ENCODE data around the gene NEDD9. TPM values are rescaled to one million over a fixed set of nuclear protein-coding genes. Genes with fewer than 3 reads are reported as not detected.

NEDD9 gene
- polyA plus RNA-seq, 1 donor: 12.9 TPM

DNA sequence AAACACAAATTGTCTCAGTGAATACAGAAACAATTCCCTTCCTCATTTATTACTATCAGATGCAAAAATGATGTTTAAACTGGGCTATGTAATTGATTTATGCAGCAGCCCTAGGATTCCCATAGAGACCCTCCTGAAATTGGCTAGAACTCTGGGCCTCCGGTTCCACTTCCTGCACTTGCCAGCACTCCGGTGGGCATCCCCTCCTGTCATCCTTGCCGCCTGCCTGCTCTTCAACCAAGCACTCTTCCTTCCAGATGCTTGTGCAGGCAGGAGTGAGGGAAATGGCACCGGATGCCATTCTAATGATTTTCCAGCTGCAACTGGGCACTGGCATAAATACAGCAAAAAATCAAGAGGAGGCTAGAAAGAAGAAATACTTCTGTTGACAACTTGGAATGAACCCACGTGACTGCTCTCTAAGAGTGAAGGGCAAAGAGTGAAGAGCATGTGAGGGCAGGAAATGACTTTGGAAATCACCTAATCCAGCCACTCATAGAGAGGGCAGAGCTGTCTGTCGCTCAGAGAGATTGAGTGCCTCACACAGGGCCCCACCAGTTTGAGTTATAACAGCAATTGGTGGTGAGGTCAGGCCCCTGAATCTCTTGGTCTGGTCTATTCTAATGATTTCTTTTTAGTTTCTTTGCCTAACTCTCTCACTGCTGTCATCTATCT is 3.7 kb upstream of the NEDD9 start:
- peak overlapping the region; percentile 64 for H3K27ac ChIP-seq (ENCODE audit: low read length)
- peaks cover 22% of the 10 kb centered on the region for H3K4me1 ChIP-seq (ENCODE audit: control insufficient read depth, insufficient read depth, low read length)
- no CpG with 5 or more reads among the region's 6 CpGs for WGBS (ENCODE audit: insufficient coverage, low lambda C conversion rate)
- DNase-seq: peak; percentile 83 to 91
- H3K27me3 ChIP-seq (ENCODE audit: control insufficient read depth, insufficient read depth, low read length): no peaks in the 10 kb centered on the region
- H3K9me3 ChIP-seq (ENCODE audit: control insufficient read depth, low read depth, low read length): no peaks in the 10 kb centered on the region
- H3K36me3 ChIP-seq (ENCODE audit: control insufficient read depth, insufficient read depth, low read length): no peaks in the 10 kb centered on the region
- H3K4me3 ChIP-seq (ENCODE audit: low read length): no peak overlapping the region

GRCh38 chr6:11235062-11235461 is 2.6 kb upstream of the NEDD9 start:
- no peak for DNase-seq
- H3K27me3 ChIP-seq (ENCODE audit: control insufficient read depth, insufficient read depth, low read length): no peaks in the 10 kb centered on the region
- no peaks in the 10 kb centered on the region for H3K36me3 ChIP-seq (ENCODE audit: control insufficient read depth, insufficient read depth, low read length)
- H3K4me1 ChIP-seq (ENCODE audit: control insufficient read depth, insufficient read depth, low read length): peaks cover 31% of the 10 kb centered on the region
- no peak overlapping the region for H3K27ac ChIP-seq (ENCODE audit: low read length)
- H3K4me3 ChIP-seq (ENCODE audit: low read length): no peak overlapping the region
- H3K9me3 ChIP-seq (ENCODE audit: control insufficient read depth, low read depth, low read length): no peaks in the 10 kb centered on the region

DNA sequence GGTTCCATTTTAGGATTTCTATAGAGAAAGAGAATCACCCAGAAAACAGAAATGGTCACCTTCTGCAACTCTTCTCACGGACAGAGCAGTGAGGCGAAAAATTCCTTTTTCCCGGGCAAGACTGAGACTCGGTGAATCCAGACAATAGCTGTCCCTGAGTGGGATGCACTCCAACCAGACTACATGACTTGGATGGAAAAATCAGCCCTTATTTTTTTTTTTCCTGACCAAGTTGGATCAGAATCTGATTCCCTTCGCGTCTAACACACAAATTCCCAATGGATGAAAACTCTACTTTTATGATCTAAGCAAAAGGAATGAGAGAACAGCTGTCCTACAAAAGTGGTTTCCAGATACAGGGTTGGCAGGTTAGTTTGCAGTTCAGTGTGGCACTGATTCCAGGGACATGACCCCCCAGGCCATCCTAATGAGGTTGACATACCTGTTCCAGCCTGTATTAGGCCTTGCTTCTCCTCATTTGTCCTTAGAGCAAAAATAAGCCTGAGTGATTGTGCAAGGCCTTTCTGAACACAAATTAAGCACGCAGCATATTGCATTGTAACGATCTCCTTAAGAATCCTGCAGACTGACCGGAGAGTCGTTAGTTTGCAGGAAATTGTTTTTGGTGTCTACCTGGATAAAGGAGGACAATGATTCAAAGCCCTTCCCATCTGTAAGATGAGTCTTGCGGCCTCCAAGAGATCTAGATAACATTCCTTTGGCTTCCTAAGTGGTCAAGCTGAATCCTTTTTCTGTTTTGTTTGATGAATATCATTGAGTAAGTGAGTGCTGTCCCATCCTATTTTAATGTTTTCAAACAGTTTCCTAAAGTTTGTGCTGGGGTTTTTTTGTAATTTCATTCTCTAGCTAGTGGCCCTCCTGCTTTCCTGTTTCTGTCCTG is 1.5 kb upstream of the NEDD9 start:
- DNase-seq: no peak
- Histone ChIP-seq H3K27ac (ENCODE audit: low read length) (peak overlapping the region; percentile 98), H3K9me3 (ENCODE audit: control insufficient read depth, low read depth, low read length) (no peaks in the 10 kb centered on the region), H3K27me3 (ENCODE audit: control insufficient read depth, insufficient read depth, low read length) (no peaks in the 10 kb centered on the region), H3K4me1 (ENCODE audit: control insufficient read depth, insufficient read depth, low read length) (peaks cover 40% of the 10 kb centered on the region), H3K36me3 (ENCODE audit: control insufficient read depth, insufficient read depth, low read length) (no peaks in the 10 kb centered on the region), H3K4me3 (ENCODE audit: low read length) (no peak overlapping the region)
- no CpG with 5 or more reads among the region's 11 CpGs for WGBS (ENCODE audit: insufficient coverage, low lambda C conversion rate)

DNA sequence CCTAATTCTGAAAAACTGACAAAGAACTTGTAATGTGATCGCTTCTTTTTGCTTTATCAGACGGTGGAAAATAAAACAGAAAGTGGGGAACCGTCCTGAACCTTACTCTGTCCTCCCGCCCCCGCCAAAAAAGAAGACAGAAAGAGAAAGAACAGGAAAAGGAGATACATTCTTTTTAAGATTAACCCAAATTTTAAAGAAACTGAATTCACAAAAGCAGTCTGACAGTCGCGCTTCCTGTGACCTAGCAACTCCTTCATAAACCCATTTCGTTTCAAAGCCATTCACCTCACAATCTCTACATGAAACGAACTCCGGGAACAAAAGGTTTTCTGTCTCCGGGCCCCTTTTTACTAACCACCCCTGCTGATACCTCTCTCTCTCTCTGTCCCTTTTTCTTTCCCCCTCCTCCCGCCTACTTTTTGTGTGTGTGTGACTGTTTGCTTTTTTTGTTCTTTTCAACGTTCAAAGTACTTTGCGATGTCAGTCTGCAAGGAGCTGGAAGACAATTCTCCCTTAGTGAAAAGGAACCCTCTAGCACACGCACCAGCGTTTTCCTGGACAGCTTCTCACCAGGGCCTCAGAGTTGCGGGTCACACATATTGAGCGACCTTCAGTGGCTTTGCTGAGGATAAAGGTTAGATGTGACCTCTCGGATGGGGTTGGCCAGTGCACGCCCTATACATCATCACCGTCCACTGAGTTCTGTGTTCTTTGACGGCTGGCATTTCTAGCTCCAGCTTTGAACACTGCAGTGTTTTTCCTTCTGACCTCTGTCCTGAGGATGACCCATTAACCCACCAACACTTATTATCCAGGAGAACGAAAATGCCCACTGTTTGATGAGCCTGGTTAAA is 530 bp upstream of the NEDD9 start:
- DNase-seq: no peak
- WGBS (ENCODE audit: insufficient coverage, low lambda C conversion rate): 4% methylated on average over 7 of the region's 23 CpGs
- peaks cover 45% of the 10 kb centered on the region for H3K4me1 ChIP-seq (ENCODE audit: control insufficient read depth, insufficient read depth, low read length)

GRCh38 chr6:11231564-11232192 is 790 bp downstream of the NEDD9 start:
- H3K36me3 ChIP-seq (ENCODE audit: control insufficient read depth, insufficient read depth, low read length): no peaks in the 10 kb centered on the region
- DNase-seq: no peak
- H3K4me1 ChIP-seq (ENCODE audit: control insufficient read depth, insufficient read depth, low read length): peaks cover 41% of the 10 kb centered on the region
- no CpG with 5 or more reads among the region's 6 CpGs for WGBS (ENCODE audit: insufficient coverage, low lambda C conversion rate)
- no peaks in the 10 kb centered on the region for H3K9me3 ChIP-seq (ENCODE audit: control insufficient read depth, low read depth, low read length)
- peak overlapping the region; percentile 74 for H3K4me3 ChIP-seq (ENCODE audit: low read length)
- peak overlapping the region; percentile 98 for H3K27ac ChIP-seq (ENCODE audit: low read length)
- H3K27me3 ChIP-seq (ENCODE audit: control insufficient read depth, insufficient read depth, low read length): no peaks in the 10 kb centered on the region

More for the DNA sequence above, 530 bp upstream of the NEDD9 start:
- Histone ChIP-seq H3K27me3 (ENCODE audit: control insufficient read depth, insufficient read depth, low read length) (no peaks in the 10 kb centered on the region), H3K9me3 (ENCODE audit: control insufficient read depth, low read depth, low read length) (no peaks in the 10 kb centered on the region), H3K36me3 (ENCODE audit: control insufficient read depth, insufficient read depth, low read length) (no peaks in the 10 kb centered on the region), H3K27ac (ENCODE audit: low read length) (peak overlapping the region; percentile 98), H3K4me3 (ENCODE audit: low read length) (peak overlapping the region; percentile 74)

GRCh38 chr6:11231108-11231463 is 1.4 kb downstream of the NEDD9 start:
- Histone ChIP-seq H3K9me3 (ENCODE audit: control insufficient read depth, low read depth, low read length) (no peaks in the 10 kb centered on the region), H3K4me3 (ENCODE audit: low read length) (peak overlapping the region; percentile 74), H3K27me3 (ENCODE audit: control insufficient read depth, insufficient read depth, low read length) (no peaks in the 10 kb centered on the region), H3K36me3 (ENCODE audit: control insufficient read depth, insufficient read depth, low read length) (no peaks in the 10 kb centered on the region), H3K4me1 (ENCODE audit: control insufficient read depth, insufficient read depth, low read length) (peaks cover 35% of the 10 kb centered on the region), H3K27ac (ENCODE audit: low read length) (peak overlapping the region; percentile 98)
- 0% methylated on average over 1 of the region's 1 CpG for WGBS (ENCODE audit: insufficient coverage, low lambda C conversion rate)
- DNase-seq: no peak

DNA sequence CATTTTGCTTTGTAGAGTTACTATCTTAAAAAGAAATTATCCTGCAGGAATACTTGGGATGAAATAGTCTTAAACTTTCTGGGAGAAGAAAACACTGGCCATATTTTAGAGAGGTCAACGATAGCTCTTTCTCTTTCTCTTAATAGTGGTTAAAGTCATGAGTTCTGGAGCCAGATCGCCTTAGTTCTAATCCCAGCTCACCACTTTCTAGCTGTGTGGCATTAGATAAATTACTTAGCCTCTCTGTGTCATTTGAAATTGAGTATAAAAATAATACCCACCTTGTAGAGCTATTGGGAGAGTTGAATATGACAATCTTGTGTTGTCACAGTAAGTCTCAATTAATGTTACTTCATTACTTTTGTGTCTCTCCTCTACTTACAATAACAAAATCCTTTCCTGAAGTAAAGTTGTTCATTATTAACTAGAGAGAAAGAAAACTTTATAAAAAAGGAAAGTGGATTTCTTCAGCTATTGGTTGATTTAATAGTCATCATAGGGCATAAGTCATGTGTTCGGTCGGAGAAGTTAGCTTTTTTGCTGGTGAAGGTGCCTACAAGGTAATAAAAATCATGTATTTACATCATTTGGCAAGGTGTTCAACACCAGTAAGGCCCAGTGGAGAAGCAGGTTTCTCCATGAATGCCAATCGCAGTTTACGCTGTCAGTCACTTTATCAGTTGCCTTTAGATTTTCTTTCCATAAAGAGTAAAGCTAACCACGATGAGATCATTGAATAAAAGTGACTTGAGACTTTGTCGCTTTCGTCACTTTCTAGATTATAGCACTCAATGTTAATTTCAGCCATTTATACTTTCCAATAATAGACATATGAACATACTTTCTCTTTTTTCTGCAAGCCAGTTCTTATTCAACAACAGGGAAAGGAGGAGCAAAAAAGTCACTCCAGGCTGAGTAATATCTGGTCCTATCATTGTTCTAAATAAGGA is 2.0 kb downstream of the NEDD9 start:
- Histone ChIP-seq H3K27me3 (ENCODE audit: control insufficient read depth, insufficient read depth, low read length) (no peaks in the 10 kb centered on the region), H3K36me3 (ENCODE audit: control insufficient read depth, insufficient read depth, low read length) (no peaks in the 10 kb centered on the region), H3K4me3 (ENCODE audit: low read length) (peak overlapping the region; percentile 74), H3K4me1 (ENCODE audit: control insufficient read depth, insufficient read depth, low read length) (peaks cover 33% of the 10 kb centered on the region), H3K27ac (ENCODE audit: low read length) (peak overlapping the region; percentile 98), H3K9me3 (ENCODE audit: control insufficient read depth, low read depth, low read length) (no peaks in the 10 kb centered on the region)
- DNase-seq: peak in 1 of 2 donors; percentile 77
- WGBS (ENCODE audit: insufficient coverage, low lambda C conversion rate): 49% methylated on average over 5 of the region's 9 CpGs

DNA sequence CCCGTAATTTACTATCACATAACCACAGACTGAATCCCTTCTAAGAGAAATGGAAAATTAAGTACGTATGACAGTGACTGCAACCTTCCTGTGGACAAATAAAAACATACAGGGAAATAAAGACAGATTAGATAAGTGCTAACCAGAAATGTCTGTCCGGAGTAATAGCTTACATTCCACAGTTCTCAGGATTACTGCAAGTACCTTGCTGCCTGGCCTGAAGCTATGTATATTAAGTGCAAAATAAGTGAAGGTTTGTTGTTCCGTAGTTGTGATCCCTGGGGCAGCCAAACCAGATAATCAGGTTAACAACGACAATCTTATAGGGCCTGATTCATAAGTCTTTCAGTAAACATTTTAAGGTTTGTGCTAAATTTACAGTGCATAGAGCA is 2.8 kb downstream of the NEDD9 start:
- Histone ChIP-seq H3K4me1 (ENCODE audit: control insufficient read depth, insufficient read depth, low read length) (peaks cover 33% of the 10 kb centered on the region), H3K36me3 (ENCODE audit: control insufficient read depth, insufficient read depth, low read length) (no peaks in the 10 kb centered on the region), H3K4me3 (ENCODE audit: low read length) (peak overlapping the region; percentile 74), H3K9me3 (ENCODE audit: control insufficient read depth, low read depth, low read length) (no peaks in the 10 kb centered on the region), H3K27ac (ENCODE audit: low read length) (peak overlapping the region; percentile 98), H3K27me3 (ENCODE audit: control insufficient read depth, insufficient read depth, low read length) (no peaks in the 10 kb centered on the region)
- peak in 1 of 2 donors; percentile 61 for DNase-seq
- WGBS (ENCODE audit: insufficient coverage, low lambda C conversion rate): 27% methylated on average over 3 of the region's 5 CpGs

DNA sequence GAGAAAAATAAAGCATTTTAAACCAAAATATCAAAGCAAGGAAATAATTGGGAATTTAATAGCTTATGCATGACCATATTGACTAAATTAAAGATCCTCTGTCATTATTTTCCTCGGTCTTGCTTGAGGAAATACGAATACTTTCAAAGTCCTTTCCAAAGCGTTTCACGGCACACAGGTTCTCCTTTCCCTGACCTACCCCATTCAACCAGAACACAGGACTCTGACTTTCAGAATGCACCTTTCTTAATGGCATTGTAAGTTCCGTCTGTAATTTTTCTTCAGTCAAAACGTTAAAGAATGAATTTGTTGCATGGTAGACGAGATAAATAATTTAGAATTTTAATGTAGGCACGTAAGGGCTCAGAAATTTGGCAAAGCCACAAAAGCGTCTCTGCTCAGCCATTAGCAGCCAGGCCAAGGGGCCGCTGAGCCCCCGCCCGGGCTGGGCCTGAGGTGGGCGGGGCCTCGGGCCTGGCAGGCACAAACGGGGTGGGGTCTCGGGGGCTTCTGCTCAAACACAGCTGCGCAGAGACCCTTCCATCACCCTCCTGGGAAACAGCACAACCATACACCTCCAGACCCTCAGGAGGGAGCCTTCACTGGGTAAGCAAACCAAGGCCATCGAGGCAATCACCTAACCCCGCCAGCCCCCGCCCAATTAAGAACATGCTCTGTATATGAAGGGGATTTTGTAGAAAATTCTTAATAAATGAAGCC is 3.4 kb downstream of the NEDD9 start:
- no peaks in the 10 kb centered on the region for H3K9me3 ChIP-seq (ENCODE audit: control insufficient read depth, low read depth, low read length)
- no peaks in the 10 kb centered on the region for H3K36me3 ChIP-seq (ENCODE audit: control insufficient read depth, insufficient read depth, low read length)
- peaks cover 33% of the 10 kb centered on the region for H3K4me1 ChIP-seq (ENCODE audit: control insufficient read depth, insufficient read depth, low read length)
- WGBS (ENCODE audit: insufficient coverage, low lambda C conversion rate): 33% methylated on average over 1 of the region's 20 CpGs
- no peaks in the 10 kb centered on the region for H3K27me3 ChIP-seq (ENCODE audit: control insufficient read depth, insufficient read depth, low read length)
- DNase-seq: peak in 1 of 2 donors; percentile 31
- H3K4me3 ChIP-seq (ENCODE audit: low read length): peak overlapping the region; percentile 74
- H3K27ac ChIP-seq (ENCODE audit: low read length): peak overlapping the region; percentile 98
